HepG2 (cell line): ENCODE measurements around the gene AMBRA1. TPM values are rescaled to one million over a fixed set of nuclear protein-coding genes. Genes with fewer than 3 reads are reported as not detected.

Source experiments
- E2F1 ChIP-seq: sonication (generic); formaldehyde crosslinking; IDR thresholded peaks from 2 replicates; pipeline ENCODE4 v1.5.0; 2020; ENCODE audit warnings: missing genetic modification reagents
- FOSL1 ChIP-seq: sonication (generic); formaldehyde crosslinking; IDR thresholded peaks from 2 replicates; pipeline ENCODE4 v1.9.0; 2021; ENCODE audit warnings: missing genetic modification reagents, borderline replicate concordance
- IKZF5 ChIP-seq: IDR thresholded peaks from 2 replicates; pipeline ENCODE4 v1.6.1; 2018; ENCODE audit warnings: missing genetic modification reagents, mild to moderate bottlenecking, missing compliant biosample characterization
- KDM3A ChIP-seq: IDR thresholded peaks from 2 replicates; pipeline ENCODE4 v1.6.1; 2018; ENCODE audit warnings: low read depth, missing compliant biosample characterization
- KLF6 ChIP-seq: IDR thresholded peaks from 2 replicates; pipeline ENCODE4 v1.8.0; 2016; ENCODE audit warnings: missing biosample characterization, missing genetic modification reagents
- KMT2A ChIP-seq: sonication (generic); formaldehyde crosslinking; IDR thresholded peaks from 2 replicates; pipeline ENCODE4 v1.4.0; 2020; ENCODE audit warnings: missing genetic modification reagents
- POGK ChIP-seq: sonication (generic); formaldehyde crosslinking; conservative IDR thresholded peaks from 2 replicates; pipeline ENCODE4 v1.8.0; 2022; ENCODE audit warnings: mild to moderate bottlenecking, moderate library complexity, missing genetic modification reagents
- SOX5 ChIP-seq: IDR thresholded peaks from 2 replicates; pipeline ENCODE4 v1.6.1; 2016; ENCODE audit warnings: borderline replicate concordance
- ZBTB2 ChIP-seq: sonication (generic); formaldehyde crosslinking; IDR thresholded peaks from 2 replicates; pipeline ENCODE4 v1.8.0; 2022; ENCODE audit warnings: low read depth, missing genetic modification reagents
- ZIK1 ChIP-seq: sonication (generic); formaldehyde crosslinking; IDR thresholded peaks from 2 replicates; pipeline ENCODE4 v1.5.0; 2020; ENCODE audit warnings: mild to moderate bottlenecking, low read depth, missing genetic modification reagents, borderline replicate concordance
- ZNF138 ChIP-seq: sonication (generic); formaldehyde crosslinking; IDR thresholded peaks from 2 replicates; pipeline ENCODE4 v1.5.0; 2020; ENCODE audit warnings: mild to moderate bottlenecking, low read depth, missing genetic modification reagents
- ZNF318 ChIP-seq: sonication (generic); formaldehyde crosslinking; IDR thresholded peaks from 2 replicates; pipeline ENCODE4 v1.4.0; 2020; ENCODE audit warnings: mild to moderate bottlenecking, missing genetic modification reagents
- ZNF660 ChIP-seq: sonication (generic); formaldehyde crosslinking; IDR thresholded peaks from 2 replicates; pipeline ENCODE4 v1.5.1; 2020; ENCODE audit warnings: mild to moderate bottlenecking, low read depth, missing genetic modification reagents, borderline replicate concordance
- ZSCAN12 ChIP-seq: sonication (generic); formaldehyde crosslinking; IDR thresholded peaks from 2 replicates; pipeline ENCODE4 v1.9.0; 2021; ENCODE audit warnings: mild to moderate bottlenecking, missing genetic modification reagents
- polyA plus RNA-seq, 8 experiments: library from polyadenylated mRNA; depleted of rRNA in 3 of 8; stranded (reverse) in 7 of 8; unstranded in 1 of 8; fragments of >200 nt; fragmentation: Illumina TruSeq in 4 of 8; extraction: Trizol in 4 of 8; gene quantifications; 2 replicates each; pipeline versions ENCODE4 v1.2.1 to v1.2.3, GENCODE V29; 2011 to 2016; ENCODE audit warnings: low read depth in 4 of 8, missing spikeins in 1 of 8, mixed read lengths in 1 of 8; ENCODE audit not compliant: insufficient read depth in 1 of 8
- total RNA-seq, 5 experiments: library from RNA; depleted of rRNA; stranded (reverse); fragments of >200 nt; fragmentation: Illumina TruSeq; extraction: Trizol; gene quantifications; 2 replicates each; pipeline ENCODE4 v1.2.3, GENCODE V29; 2016; ENCODE audit warnings: low read depth in 1 of 5

Gene AMBRA1
- total and polyA plus RNA-seq, 2 of the 13 experiments (the other 11 are each of a cell fraction or from before 2014, with no cell fraction given), result 15.7 to 26.0 TPM

GRCh38 chr11:46593550-46594373, at the start of gene AMBRA1 (continued):
- TF ChIP-seq ZBTB2 (no peak), KLF6 (CRISPR knock-in tag) (peak; percentile 69; the same call in 1 of the 2 replicates), KDM3A (CRISPR knock-in tag) (peak; percentile 88; the same call in 1 of the 2 replicates), IKZF5 (peak; percentile 85), FOSL1 (CRISPR knock-in tag) (no peak), SOX5 (CRISPR knock-in tag) (peak; percentile 42; the same call in 1 of the 2 replicates), KMT2A (CRISPR knock-in tag) (peak; percentile 96), ZSCAN12 (peak; percentile 38; the same call in 1 of the 2 replicates), ZNF138 (CRISPR knock-in tag) (peak; percentile 26; the same call in 1 of the 2 replicates), ZNF318 (CRISPR knock-in tag) (no peak), ZNF660 (CRISPR knock-in tag) (no peak), POGK (no peak; the same call in 1 of the 2 replicates), E2F1 (CRISPR knock-in tag) (no peak), ZIK1 (CRISPR knock-in tag) (no peak)
